Ascending aorta (tissue), 2 donors: ENCODE measurements around the gene KIAA0930. TPM values are rescaled to one million over a fixed set of nuclear protein-coding genes. Genes with fewer than 3 reads are reported as not detected.

Source experiments
- DNase-seq, 2 donors: peaks; one replicate each; pipeline ENCODE4 v3.0.0-alpha.2; 2019; ENCODE audit warnings: low spot score in 2 of 2
- H3K27ac ChIP-seq, 2 donors: fragments of 200-600 bp; sonication (generic); one replicate each; pipeline ENCODE4 v1.5.1; 2016 to 2017; ENCODE audit warnings: mild to moderate bottlenecking in 1 of 2
- H3K27me3 ChIP-seq: fragments of 200-600 bp; sonication (generic); one replicate; pipeline ENCODE4 v1.5.1; 2017
- H3K36me3 ChIP-seq, 2 donors: fragments of 200-600 bp; sonication (generic); one replicate each; pipeline ENCODE4 v1.5.1; 2016
- H3K4me1 ChIP-seq, 2 donors: fragments of 200-600 bp; sonication (generic); one replicate each; pipeline ENCODE4 v1.5.1; 2016 to 2017; ENCODE audit warnings: mild to moderate bottlenecking in 1 of 2
- H3K4me3 ChIP-seq, 2 donors: fragments of 200-600 bp; sonication (generic); one replicate each; pipeline ENCODE4 v1.5.1; 2016 to 2017; ENCODE audit warnings: mild to moderate bottlenecking in 1 of 2
- H3K9me3 ChIP-seq, 2 donors: fragments of 200-600 bp; sonication (generic); one replicate each; pipeline ENCODE4 v1.5.1; 2016
- CTCF ChIP-seq, 3 experiments: fragments of 200-600 bp in 2 of 3; fragments of 450-650 bp in 1 of 3; sonication (generic) in 2 of 3; IDR thresholded peaks; one replicate each; pipeline ENCODE4 v1.5.1; 2016 to 2019; ENCODE audit warnings: antibody characterized with exemption in 3 of 3, mild to moderate bottlenecking in 1 of 3, moderate library complexity in 1 of 3
- intact Hi-C: fragments of 100-400 bp; cut with DNase I; formaldehyde crosslinking; loops from one replicate; pipeline ENCODE4 v1.15.1; 2023
- total RNA-seq: library from RNA; depleted of rRNA; stranded (reverse); fragments of >200 nt; gene quantifications from one replicate; pipeline ENCODE4 v1.1.0, GENCODE V29; 2016

Gene KIAA0930
- total RNA-seq, 1 donor from 2014 or later, result 60.0 TPM

DNA sequence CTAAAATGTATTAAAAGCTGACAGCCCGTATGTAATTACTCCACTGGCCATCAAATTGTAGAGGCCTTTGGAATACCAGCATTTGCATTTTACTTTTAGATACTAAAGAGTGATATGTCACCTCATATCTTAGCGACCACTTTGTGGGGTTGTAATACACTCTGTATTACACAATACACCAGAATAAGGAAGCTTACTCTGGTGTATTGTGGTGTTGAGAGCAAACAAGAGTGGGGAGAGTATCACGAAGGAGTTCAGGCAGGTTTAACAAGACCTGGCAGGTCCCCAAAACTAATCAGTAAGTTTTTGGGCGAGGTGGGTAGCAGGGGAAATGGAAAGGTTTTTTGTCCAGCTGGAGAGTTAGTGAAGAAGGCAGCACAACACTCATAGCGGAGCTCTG is 73.8 kb downstream of the KIAA0930 start:
- Histone ChIP-seq H3K9me3 (no peaks in the 10 kb centered on the region), H3K27me3 (no peaks in the 10 kb centered on the region), H3K36me3 (peaks cover 30 to 39% of the 10 kb centered on the region in 2 donors), H3K4me3 (no peak overlapping the region), H3K27ac (no peak overlapping the region), H3K4me1 (peaks cover 0 to 19% of the 10 kb centered on the region in 2 donors)
- no peak for DNase-seq
- TF ChIP-seq CTCF (IDR thresholded peaks at IDR 0.05), result no peak
- intact Hi-C loops, result loop anchor here (10.0 kb wide), 3 partner anchors 388 to 1352 kb away; partner anchors contain the start of genes EFCAB6 and RTL6

DNA sequence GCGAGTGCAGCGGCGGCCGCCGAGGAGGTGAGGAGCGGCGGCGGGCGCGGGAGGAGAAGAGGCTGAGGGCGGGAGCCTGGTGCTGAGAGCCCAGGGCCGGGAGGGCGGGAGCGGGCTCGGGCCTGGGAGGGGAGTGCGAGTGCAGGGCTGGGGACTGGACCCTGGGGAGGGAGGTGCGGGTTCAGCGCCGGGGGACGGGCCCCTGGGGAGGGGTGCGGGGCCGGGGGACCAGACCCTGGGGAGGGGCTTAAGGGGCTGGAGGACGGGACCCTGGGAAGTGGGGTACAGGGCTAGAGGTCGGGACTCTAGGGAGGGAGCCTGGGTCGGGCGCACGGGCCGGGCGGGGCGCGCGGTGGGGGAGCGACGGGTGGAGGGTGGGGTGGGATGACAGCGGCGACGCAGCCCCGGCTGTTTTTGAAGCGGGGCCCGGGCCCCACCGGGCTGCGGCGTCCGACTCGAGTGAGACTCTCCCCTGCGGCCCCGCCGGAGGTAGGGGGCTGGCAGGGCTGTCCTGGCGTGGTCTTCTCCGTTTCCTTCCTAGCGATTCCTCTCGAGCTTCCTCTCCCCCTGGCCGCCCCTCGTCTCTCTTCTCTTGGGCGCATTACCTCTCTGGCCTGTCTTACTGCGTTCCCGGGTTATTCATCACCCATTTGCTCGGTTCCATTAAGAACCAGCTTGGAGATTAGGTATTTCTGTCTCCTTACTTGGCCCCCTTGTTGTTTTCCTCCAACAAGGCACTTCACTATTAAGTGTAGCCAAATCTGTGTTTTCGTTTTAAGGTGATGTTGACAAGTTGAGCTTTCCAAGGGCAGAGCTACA is 76.2 kb downstream of the KIAA0930 start:
- no peaks in the 10 kb centered on the region for H3K9me3 ChIP-seq
- peaks cover 0 to 19% of the 10 kb centered on the region in 2 donors for H3K4me1 ChIP-seq
- H3K36me3 ChIP-seq, result peaks cover 7 to 16% of the 10 kb centered on the region in 2 donors
- H3K27ac ChIP-seq, result peak overlapping the region; percentile 69 to 81
- peak overlapping the region; percentile 96 to 100 for H3K4me3 ChIP-seq
- no peaks in the 10 kb centered on the region for H3K27me3 ChIP-seq
- intact Hi-C loops, result loop anchor here (2.0 to 10.0 kb wide), 5 partner anchors 48 to 1350 kb away; partner anchors contain the start of genes EFCAB6 and RTL6
- TF ChIP-seq CTCF (IDR thresholded peaks at IDR 0.05), result no peak
- DNase-seq, result no peak

- peak within 1 kb of the TSS; percentile 74 to 81 for H3K27ac ChIP-seq
- H3K9me3 ChIP-seq, result no peaks in the 10 kb centered on the region
- no peaks in the 10 kb centered on the region for H3K27me3 ChIP-seq
- DNase-seq, result peak; percentile 72 to 96
- peaks cover 0 to 19% of the 10 kb centered on the region in 2 donors for H3K4me1 ChIP-seq
- peaks cover 3 to 10% of the 10 kb centered on the region in 2 donors for H3K36me3 ChIP-seq
- TF ChIP-seq CTCF (IDR thresholded peaks at IDR 0.05), result peak; percentile 12 to 19 (median 18)
- peak within 1 kb of the TSS; percentile 96 to 100 for H3K4me3 ChIP-seq
- intact Hi-C loops, result loop anchor here (2.0 to 10.0 kb wide), 6 partner anchors 49 to 1349 kb away; partner anchors contain the start of genes EFCAB6, KIAA0930 and RTL6
These were observed 77.0 kb downstream of the KIAA0930 start, which contains the start of gene NUP50 for GRCh38 chr22:45163451-45164269. NUP50 (plus strand) TSS chr22:45163925; CDS start chr22:45168178, 4,253 bp downstream.

DNA sequence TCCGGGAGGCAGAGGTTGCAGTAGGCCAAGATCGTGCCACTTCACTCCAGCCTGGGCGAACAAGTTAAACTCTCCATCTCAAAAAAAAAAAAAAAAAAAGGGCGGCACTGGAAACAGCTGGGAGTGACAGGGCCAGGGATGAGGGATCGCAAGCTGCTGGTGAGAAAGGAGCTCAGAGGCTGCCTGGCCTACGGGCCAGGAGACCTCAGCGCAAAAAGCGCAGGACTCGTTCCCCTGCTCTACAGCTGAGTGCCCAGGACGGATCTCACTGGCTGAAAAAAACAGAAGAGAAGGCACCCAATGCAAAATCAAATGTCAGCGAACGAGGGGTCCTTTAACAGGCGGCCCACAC is 77.6 kb downstream of the KIAA0930 start:
- peaks cover 0 to 4% of the 10 kb centered on the region in 2 donors for H3K36me3 ChIP-seq
- TF ChIP-seq CTCF (IDR thresholded peaks at IDR 0.05), result no peak
- no peaks in the 10 kb centered on the region for H3K9me3 ChIP-seq
- peaks cover 0 to 19% of the 10 kb centered on the region in 2 donors for H3K4me1 ChIP-seq
- no peak for DNase-seq
- peak overlapping the region; percentile 74 to 81 for H3K27ac ChIP-seq
- intact Hi-C loops, result loop anchor here (2.0 to 10.0 kb wide), 5 partner anchors 78 to 1348 kb away; partner anchors contain the start of genes EFCAB6, KIAA0930 and RTL6
- H3K4me3 ChIP-seq, result peak overlapping the region; percentile 96 to 100
- no peaks in the 10 kb centered on the region for H3K27me3 ChIP-seq

- Histone ChIP-seq H3K36me3 (peaks cover 4% of the 10 kb centered on the region in 2 donors), H3K4me1 (peaks cover 0 to 19% of the 10 kb centered on the region in 2 donors), H3K27me3 (no peaks in the 10 kb centered on the region), H3K27ac (peak overlapping the region in 1 of 2 donors; percentile 81), H3K9me3 (no peaks in the 10 kb centered on the region), H3K4me3 (peak overlapping the region; percentile 96 to 100)
- TF ChIP-seq CTCF (IDR thresholded peaks at IDR 0.05), result no peak
- DNase-seq, result no peak
- intact Hi-C loops, result loop anchor here (2.0 to 10.0 kb wide), 5 partner anchors 78 to 1348 kb away; partner anchors contain the start of genes EFCAB6, KIAA0930 and RTL6
These were observed 78.2 kb downstream of the KIAA0930 start for GRCh38 chr22:45162531-45162930.
